ENCODE data around the gene LDLRAD3.

DNA sequence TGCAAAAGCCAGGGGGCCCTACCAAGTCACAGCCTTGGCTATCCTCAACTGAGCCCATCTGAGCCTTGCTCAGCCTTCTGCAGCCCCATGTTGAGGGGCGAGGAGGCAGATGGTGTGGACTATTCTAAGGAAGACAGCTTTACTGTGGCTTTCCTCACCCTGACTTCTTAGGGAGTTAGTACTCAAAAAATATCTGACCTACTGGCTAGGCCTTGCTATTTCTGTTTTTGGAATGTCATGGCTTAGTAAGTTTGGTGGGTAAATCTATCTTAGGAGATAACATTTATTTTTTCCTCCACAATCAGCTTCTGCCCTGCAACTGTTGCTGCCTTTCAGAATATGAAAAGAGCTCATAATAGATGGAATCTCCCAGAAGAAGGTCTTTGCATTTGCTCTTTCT lies 80.9 kb downstream of the LDLRAD3 start:
- TF ChIP-seq, protein P1, sequence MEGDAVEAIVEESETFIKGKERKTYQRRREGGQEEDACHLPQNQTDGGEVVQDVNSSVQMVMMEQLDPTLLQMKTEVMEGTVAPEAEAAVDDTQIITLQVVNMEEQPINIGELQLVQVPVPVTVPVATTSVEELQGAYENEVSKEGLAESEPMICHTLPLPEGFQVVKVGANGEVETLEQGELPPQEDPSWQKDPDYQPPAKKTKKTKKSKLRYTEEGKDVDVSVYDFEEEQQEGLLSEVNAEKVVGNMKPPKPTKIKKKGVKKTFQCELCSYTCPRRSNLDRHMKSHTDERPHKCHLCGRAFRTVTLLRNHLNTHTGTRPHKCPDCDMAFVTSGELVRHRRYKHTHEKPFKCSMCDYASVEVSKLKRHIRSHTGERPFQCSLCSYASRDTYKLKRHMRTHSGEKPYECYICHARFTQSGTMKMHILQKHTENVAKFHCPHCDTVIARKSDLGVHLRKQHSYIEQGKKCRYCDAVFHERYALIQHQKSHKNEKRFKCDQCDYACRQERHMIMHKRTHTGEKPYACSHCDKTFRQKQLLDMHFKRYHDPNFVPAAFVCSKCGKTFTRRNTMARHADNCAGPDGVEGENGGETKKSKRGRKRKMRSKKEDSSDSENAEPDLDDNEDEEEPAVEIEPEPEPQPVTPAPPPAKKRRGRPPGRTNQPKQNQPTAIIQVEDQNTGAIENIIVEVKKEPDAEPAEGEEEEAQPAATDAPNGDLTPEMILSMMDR (IDR thresholded peaks at IDR 0.05) = no peak
- TF ChIP-seq POLR2A (IDR thresholded peaks at IDR 0.05) (no peak), EP300 (IDR thresholded peaks at IDR 0.05) (no peak)
